GM18867 (cell line): Measurements from ENCODE around the gene CARMIL1.

Experiments used
- ATAC-seq: cut with Tn5 transposase; IDR thresholded peaks from one replicate; pipeline ENCODE4 v1.9.1; 2021; ENCODE audit warnings: mild to moderate bottlenecking, moderate library complexity; ENCODE audit not compliant: unreplicated experiment

Gene CARMIL1

GRCh38 chr6:25464225-25464624 is 185.1 kb downstream of the CARMIL1 start:
- no peak for ATAC-seq

DNA sequence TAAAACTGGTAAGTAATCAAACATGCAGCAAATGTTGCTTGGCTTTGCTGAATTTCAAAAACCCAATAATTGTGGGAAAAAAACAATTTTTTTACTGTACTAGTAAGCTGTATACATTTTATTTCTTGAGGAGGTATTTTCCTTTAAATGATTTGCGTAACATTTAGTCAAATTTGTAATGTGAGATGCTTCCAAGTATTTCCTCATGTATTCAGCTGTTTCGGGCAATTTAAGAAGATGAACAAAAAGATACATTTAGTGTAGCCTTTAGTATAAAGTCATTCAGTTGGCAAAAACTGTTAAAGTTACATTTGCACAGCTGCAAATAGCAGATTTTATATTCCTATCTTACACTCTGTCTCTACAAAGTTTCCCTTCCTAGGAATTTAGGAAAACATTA is 186.8 kb downstream of the CARMIL1 start:
- no peak for ATAC-seq

DNA sequence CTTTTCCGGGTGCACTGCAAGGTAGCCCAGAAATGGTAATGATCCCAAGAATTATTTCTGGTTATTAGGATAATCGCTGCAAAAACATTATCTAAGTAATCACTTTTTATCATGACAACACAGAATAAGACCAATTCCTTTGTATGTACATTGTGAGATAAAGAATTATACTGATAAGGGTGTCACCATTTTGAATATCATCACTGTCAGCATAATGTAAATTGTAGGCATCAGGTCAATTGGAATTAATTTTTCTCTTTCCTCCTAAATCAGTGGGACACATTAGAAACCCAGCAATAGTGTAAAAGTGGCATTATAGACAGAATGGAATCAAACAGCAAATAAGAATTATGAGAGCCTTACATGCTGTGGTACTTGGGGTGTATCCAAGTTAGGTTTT is 189.7 kb downstream of the CARMIL1 start:
- ATAC-seq = no peak

DNA sequence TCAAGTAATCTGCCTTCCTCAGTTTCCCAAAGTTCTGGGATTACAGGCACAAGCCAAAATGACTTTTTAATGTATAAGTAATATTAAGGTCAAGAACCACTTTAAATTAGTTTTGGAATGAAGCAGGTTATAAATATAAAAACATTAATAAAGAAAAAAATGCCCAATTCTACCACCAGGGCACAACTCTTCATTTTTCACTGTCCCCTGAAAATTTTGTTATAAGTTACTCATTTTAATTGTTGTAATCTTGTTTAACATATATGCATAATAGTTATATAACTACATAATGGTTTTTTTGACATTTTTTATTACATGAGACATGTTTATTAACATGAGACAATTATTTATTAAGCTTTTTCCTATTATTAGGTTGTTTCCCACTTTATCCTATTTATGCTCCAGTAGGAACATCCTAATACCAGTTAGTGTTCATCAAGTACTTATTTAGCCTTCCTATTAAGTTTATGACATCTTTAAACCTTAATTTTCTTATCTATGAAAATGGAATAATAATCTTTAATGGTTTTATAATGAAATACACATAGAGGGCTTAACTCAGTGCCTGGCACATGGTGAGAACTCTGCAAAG is 190.7 kb downstream of the CARMIL1 start:
- ATAC-seq = no peak

- no peak for ATAC-seq
These were observed 193.1 kb downstream of the CARMIL1 start for GRCh38 chr6:25472306-25472705.

GRCh38 chr6:25472906-25473305 is 193.7 kb downstream of the CARMIL1 start:
- no peak for ATAC-seq

- ATAC-seq = no peak
These were observed 194.3 kb downstream of the CARMIL1 start for GRCh38 chr6:25473447-25473846.

- ATAC-seq = no peak
These were observed 197.0 kb downstream of the CARMIL1 start for GRCh38 chr6:25476126-25476525.

DNA sequence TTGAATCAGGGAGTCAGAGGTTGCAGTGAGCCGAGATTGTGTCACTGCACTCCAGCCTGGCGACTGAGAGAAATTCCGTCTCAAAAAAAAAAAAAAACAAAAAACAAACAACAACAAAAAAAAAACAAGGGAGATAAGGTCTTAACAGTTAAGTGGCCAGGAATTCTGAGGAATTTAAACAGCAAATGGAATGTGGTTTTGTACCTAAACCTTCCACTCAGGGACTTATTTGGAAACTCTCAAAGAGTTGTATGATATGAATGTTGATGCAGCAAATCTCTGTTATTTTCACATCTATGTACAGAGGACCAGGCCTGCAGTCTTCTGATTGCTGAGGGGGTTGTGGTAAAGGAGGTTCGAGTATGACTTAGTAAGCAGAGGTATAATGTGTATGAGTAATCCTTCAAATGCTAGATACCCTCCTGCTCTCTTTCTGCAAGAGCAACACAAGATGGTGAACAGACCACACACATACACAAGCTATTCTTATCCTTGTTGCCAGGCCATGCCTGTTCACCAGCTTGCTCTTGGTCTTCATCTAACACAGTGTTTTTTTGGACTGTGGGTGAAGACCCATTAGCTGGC is 197.9 kb downstream of the CARMIL1 start:
- ATAC-seq = no peak

GRCh38 chr6:25478973-25479372 is 199.8 kb downstream of the CARMIL1 start:
- ATAC-seq = no peak

GRCh38 chr6:25481267-25481666 is 202.1 kb downstream of the CARMIL1 start:
- ATAC-seq = no peak

- no peak for ATAC-seq
These were observed 203.8 kb downstream of the CARMIL1 start for GRCh38 chr6:25482996-25483395.

GRCh38 chr6:25483943-25484342 is 204.8 kb downstream of the CARMIL1 start:
- no peak for ATAC-seq

DNA sequence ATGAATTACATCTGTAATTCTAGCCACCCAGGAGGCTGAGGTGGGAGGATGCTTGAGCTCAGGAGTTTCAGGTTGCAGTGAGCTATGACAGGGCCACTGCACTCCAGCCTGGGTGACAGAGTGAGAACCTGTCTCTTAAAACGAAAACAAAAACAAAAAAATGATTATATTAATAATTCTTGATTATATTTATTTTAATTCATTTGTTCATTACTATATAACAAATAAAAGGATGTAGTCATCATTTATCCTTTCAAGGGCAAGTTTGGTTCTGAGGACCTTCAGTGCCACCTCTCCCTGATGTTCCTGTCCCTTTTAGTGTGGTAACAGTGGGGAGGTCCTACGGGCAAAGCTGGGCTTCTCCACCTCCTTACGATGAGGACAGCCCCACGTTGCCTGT is 205.7 kb downstream of the CARMIL1 start:
- no peak for ATAC-seq

GRCh38 chr6:25485821-25486534 is 206.8 kb downstream of the CARMIL1 start:
- no peak for ATAC-seq

DNA sequence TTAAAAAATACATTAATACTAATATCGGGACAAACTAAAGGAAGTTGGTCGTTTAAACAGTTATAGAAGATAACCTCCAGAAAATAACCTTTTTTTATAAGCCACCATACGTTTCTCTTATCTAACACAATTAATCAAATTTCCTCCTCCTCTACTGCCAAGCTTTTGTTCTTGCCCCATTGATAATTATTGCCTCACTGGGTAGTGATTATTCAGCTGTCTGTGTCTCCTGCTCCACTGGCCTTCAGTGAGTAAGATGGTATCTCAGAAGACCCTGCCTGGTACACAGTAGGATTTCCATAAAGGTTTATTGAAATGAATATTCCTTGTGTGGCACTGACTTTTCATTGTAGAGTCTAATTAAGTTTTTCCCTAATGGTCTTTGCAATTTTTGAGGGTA is 207.4 kb downstream of the CARMIL1 start:
- no peak for ATAC-seq

DNA sequence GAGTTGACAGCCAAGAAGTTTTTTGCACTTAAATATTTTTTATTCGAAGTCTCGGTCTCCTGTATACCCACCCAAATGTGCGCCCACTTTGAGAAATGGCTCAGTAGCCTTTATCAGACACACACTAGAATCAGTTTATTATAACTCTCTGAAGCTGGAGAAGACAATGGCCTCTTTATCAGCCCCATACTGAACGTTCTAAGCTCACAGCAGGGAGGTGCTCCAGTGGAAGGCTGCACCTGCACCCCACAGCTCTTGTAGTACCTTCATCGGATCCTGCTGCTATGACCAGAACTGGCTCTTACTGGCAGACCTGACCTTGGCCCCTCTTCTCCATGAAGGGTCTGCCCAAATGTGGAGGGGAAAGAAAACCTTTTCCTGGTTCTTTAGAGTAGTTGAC is 207.8 kb downstream of the CARMIL1 start:
- no peak for ATAC-seq

- no peak for ATAC-seq
These were observed 209.0 kb downstream of the CARMIL1 start for GRCh38 chr6:25488156-25488555.

DNA sequence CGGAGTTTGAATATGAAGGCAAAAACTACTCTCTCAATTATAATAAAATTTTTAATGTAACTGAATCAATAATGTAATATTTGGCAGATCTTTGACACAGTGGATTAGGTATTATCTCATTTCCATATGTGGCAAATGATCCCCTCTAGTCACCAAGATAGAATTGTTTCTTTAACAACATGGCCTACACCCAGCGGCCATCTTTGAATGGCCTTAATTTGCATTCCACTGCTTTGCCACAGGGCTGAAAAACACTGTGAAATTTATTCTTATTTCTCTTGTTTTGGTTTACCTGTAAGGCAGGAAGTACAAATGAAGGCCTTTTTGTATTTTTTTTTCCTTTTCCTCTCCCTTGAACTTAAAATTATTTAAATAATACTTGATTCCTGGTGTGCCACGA is 210.2 kb downstream of the CARMIL1 start:
- ATAC-seq = no peak

DNA sequence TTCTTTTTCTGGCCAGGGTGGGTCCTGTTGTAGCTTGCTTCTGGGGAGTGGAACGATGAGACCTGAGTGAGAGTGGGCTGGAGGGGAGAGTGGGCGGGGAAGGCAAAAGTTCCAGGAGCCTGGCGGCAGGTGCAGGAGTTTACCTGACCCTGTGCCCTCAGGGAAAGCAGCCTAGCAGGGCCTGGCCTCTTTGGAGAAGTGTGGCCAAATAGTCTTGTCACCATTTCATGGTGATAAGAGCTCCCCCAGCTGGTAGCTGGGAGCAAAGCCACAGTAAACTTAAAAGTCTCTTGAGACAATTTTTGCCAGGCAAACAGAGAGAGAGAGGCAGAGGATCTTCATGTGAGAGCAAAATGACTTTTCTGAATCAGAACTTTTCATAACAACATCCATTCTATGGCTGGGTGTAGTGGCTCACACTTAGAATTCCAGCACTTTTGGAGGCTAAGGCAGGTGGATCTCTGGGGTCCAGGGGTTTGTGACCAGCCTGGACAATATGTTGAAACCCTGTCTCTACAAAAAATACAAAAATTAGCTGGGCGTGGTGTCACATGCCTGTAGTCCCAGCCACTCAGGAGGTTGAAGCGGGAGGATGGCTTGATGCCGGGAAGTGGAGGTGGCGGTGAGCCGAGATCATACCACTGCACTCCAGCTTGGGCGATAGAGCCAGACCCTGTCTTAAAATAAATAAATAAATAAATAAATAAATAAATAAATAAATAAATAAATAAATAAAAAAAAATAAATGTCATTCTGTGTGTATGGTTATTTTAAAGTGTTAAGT is 211.0 kb downstream of the CARMIL1 start:
- ATAC-seq = peak; percentile 92

DNA sequence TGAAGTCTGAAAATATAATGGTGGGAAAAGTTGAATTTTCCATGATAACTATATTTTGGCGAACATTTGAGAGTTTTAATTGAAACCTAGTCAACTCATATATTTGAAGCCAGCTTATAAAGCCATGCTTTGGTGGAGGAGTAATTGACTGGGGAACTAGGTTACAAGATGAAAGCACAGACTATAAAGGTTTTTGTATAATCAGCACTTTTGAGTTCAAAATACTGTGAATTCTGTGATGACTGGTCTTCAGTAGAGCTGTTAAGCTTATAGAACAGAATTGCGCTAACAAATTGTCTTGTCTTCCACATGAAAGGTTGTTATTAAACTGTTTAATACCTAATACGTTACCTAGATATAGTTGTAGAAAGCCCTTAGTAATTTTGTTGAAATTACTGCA is 213.8 kb downstream of the CARMIL1 start:
- no peak for ATAC-seq

DNA sequence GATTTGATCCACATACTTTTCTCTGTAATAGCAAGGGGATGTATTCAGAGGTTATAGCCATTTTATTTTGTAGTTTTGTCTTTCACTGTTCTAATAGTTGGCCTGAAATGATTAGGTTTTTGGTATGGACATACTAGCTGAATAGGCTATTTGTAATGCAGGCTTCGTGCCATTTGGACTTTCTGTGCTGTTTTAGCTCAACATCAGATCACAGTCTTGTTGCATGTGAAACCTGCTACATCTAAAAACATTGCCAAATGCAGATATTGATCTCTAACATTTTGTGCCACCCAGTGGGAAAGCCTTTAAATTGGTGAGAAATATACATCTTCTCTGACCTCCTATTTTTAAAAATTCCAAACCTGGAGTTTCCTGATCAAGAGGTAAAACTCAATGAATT is 215.3 kb downstream of the CARMIL1 start:
- no peak for ATAC-seq
